Measurements from ENCODE around the gene NAA38. TPM values are rescaled to one million over a fixed set of nuclear protein-coding genes. Genes with fewer than 3 reads are reported as not detected.

Gene NAA38
- 90.2 and 171 TPM in 2 replicates for total RNA-seq

DNA sequence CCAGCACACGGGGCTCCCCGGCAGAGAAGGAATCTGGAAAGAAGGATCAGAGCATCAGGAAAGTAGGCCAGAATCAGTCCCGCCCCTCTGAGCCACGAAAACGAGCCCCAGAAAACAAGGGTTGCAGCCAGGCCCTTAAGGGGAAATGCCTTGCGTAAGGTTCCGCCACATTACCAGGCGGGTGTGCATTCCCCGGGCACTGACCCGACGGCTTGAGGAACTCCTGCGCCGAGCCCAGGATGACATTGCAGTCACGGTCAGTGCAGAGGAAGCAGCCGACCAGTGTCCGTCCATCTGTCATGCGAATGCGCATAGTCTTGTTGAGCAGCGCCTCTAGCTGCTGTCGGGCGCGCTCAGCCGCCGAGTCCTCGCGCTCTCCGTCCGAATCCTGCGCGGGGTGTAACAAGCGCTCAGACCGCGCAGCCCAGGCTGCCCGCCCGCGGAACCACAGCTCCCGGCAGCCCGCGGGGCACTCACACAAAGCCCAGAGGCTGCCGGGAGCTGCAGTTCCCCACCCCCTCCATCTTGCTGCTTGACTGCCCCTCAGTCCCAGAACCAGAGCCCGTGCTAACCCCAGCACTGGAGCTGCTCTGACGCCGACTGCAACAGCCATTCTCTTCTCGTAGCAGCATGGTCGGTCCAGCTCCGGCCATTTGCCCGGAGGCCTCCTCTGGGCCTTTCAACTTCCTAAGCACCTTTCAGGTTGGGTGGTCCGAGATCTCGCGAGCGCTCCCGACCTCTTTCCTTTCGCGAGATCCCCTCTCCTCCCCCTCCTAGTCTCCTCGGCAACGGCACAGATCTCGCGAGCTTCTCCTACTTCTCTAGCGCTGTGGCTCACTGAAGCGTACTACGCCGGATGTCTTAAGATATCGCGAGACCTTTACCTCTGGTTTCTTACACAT is at the start of gene NAA38:
TSS of gene NAA38 (minus strand) at position 749 of the 902 bp plus-strand sequence. CDS start at position 653, 96 bp downstream.

DNA sequence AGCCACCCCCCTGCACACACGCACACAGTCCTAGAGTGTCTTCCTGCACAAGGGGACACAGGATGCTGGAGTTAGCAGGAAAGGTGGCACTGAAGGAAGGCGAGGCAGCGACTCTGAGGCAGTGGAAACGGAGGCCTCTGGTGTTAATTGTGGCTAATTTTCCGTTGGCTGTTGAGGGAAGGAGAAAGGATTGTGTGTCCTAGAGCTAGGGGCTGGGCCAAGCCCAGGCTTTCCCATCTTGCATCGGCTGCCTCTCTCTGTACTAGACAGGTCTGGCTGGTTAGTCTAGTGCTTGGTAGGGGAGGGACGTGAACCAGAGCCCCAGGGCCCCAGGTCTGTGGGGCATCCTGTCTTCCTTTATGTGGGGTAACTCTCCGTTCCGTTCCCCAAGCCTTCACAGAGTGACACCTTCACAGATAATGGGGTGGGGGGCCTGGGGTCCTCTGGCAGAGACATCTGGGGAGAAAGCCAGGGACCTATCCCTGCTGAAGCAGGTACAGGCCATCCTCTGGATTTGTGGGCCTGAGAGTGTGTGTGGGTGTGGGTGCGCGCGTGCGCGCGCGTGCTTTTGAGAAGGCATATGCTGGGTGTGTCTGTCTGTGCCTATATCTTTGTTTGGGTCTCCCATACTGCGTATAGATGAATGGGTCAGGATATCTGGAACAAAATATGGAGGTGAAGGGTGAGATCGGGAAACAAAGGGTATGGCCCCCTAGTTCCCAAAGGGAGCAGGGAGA is 31.0 kb upstream of the NAA38 start, which contains the start of gene CHD3:
TSS of gene CHD3 (plus strand) at position 606 of the 737 bp plus-strand sequence. CDS start 212 bp downstream, outside the sequence.

DNA sequence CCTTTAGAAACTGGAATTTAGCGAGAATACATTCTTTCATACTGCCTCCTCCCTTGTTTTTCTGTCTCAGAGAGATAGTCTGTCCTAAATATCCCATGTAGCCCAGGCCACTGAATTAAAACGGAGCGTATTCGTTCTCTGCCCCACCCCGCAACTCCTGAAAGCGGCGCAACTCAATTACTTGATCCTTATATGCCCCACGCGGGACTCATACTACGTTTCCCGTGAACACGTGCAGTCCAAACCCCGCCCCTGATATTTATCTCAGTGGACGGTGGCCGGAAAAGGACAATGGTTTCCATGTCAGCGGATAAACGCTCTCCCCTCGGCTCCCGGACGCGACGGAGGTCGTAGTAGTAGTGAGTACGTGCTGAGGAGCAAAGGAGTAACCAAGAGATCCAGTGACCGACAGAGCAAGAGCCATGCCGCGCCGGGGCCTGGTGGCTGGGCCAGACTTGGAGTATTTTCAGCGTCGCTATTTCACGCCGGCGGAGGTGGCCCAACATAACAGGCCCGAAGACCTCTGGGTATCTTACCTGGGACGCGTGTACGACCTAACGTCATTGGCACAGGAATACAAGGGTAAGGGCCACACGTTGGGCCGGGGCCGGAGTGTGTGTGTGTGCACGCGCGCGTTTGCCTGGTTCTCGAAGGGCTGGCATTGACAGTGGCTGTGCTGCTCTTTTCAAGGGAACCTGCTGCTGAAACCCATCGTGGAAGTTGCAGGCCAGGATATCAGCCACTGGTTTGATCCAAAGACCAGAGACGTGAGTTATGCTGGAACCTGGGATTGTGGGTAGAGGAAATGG is 558 bp upstream of the NAA38 start, which contains the start of gene CYB5D1:
TSS of gene CYB5D1 (plus strand) at position 291 of the 809 bp plus-strand sequence. CDS start at position 423, 132 bp downstream.

DNA sequence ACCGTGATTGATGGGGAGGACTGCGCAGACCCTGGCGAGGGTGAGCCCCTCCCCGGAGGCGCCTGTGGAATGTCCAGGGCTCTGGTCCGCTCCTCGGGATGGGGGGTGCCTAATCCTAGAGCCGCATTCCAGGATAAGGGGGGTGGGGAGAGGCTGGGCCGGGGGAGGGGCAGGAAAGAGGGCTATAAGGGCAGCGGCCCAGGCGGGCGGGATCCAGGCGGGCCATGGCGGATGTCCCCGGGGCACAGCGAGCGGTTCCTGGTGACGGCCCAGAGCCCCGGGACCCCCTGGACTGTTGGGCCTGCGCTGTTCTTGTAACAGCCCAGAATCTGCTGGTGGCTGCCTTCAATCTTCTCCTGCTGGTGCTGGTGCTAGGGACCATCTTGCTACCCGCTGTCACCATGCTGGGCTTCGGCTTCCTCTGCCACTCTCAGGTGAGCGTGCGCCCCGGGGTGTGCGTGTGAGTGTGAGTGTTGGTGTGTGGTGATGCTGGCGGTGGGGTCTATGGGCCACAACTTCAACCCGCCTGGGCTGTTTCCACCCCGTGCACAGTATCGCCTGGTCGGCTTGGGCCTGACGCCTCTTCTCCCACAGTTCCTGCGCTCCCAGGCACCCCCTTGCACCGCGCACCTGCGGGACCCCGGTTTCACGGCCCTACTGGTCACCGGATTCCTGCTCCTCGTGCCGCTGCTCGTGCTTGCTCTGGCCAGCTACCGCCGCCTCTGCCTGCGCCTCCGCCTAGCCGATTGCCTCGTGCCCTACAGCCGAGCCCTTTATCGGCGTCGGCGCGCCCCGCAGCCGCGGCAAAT is 2.3 kb downstream of the NAA38 start, which contains the start of gene TMEM88:
TSS of gene TMEM88 (plus strand) at position 216 of the 809 bp plus-strand sequence. CDS start at position 225, 9 bp downstream.

DNA sequence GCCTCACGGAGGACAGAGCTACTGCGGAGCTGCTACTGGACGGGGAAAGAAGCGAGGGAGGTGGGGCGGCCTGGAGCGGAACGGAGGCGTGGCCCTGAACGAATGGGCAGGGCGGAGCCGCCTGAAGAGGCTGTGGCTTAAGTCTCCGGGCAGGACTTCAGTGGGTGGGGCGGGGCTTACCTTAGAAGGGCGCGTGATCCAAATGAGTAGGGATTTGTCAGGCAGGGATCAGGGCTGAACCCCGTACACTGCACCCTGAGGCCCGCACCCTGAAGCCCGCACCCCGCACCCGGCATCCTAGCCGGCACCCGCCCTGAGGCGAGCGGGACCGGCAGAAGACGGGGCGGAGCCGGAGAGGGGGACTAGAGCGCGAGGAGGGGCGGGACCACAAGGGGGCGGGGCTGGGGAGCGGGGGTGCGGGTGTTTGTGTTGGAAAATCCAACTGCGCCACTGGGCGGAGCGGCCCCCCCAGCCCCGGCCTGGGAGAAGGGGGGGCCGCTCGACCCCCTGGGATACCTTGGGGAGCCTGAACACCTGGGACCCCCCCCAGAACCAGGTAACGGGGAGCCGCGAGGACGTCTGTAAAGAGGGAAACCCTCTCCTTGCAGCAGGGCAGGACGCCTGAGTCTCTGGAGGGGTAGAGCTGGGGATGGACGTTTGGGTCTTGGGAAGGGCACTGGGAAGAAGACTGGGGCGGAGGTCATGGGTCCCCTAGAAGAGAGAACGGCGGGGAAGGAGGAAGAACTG is 23.4 kb downstream of the NAA38 start, which contains the start of gene KDM6B:
TSS of gene KDM6B (plus strand) at position 423 of the 747 bp plus-strand sequence. CDS start 11,338 bp downstream, outside the sequence.

Other genes starting within 250 kb of the NAA38 start
- gene FXR2, start 242.7 kb downstream of the NAA38 start, total RNA-seq, result 28.2 and 35.0 TPM in 2 replicates
- 26.4 and 27.4 TPM in 2 replicates for gene SAT2, start 229.7 kb downstream of the NAA38 start, total RNA-seq
- gene SHBG, start 227.4 kb downstream of the NAA38 start, total RNA-seq, result 0.38 TPM in 1 of 2 replicates, not detected in the other
- not detected in 2 replicates for gene ATP1B2, start 206.6 kb downstream of the NAA38 start, total RNA-seq
- 29.0 and 64.8 TPM in 2 replicates for gene TP53, start 170.1 kb downstream of the NAA38 start, total RNA-seq
- 8.0 and 11.8 TPM in 2 replicates for gene WRAP53, start 169.1 kb downstream of the NAA38 start, total RNA-seq
- 0.16 and 0.57 TPM in 2 replicates for gene EFNB3, start 152.4 kb downstream of the NAA38 start, total RNA-seq
- under 0.01 and 0.49 TPM in 2 replicates for gene DNAH2, start 139.8 kb downstream of the NAA38 start, total RNA-seq
- gene KDM6B, start 23.3 kb downstream of the NAA38 start, total RNA-seq, result 2.8 and 7.6 TPM in 2 replicates
- 24.5 and 132 TPM in 2 replicates for gene TMEM88, start 2.5 kb downstream of the NAA38 start, total RNA-seq
- gene CYB5D1, start 444 bp upstream of the NAA38 start, total RNA-seq, result 9.9 and 11.8 TPM in 2 replicates
- 113 and 162 TPM in 2 replicates for gene CHD3, start 31.2 kb upstream of the NAA38 start, total RNA-seq
- 1.3 and 3.0 TPM in 2 replicates for gene RNF227, start 58.7 kb upstream of the NAA38 start, total RNA-seq
- gene KCNAB3, start 72.3 kb upstream of the NAA38 start, total RNA-seq, result 0.49 and 0.63 TPM in 2 replicates
- gene TRAPPC1, start 74.4 kb upstream of the NAA38 start, total RNA-seq, result 45.3 and 77.3 TPM in 2 replicates
- 18.7 and 19.1 TPM in 2 replicates for gene CNTROB, start 74.6 kb upstream of the NAA38 start, total RNA-seq
- gene GUCY2D, start 145.1 kb upstream of the NAA38 start, total RNA-seq, result not detected in 2 replicates
- not detected in 2 replicates for gene ALOX15B, start 181.5 kb upstream of the NAA38 start, total RNA-seq
- gene ALOX12B, start 230.2 kb upstream of the NAA38 start, total RNA-seq, result not detected in 2 replicates